Heart left ventricle (tissue), 16 donors: Measurements from ENCODE around the gene U2AF1L4. TPM values are rescaled to one million over a fixed set of nuclear protein-coding genes. Genes with fewer than 3 reads are reported as not detected.
A peak's percentile ranks its signal among the peaks of the same experiment; 100 is the strongest.

ENCODE experiments used
- ATAC-seq, 4 donors: fragments of 200-7000 bp; cut with Tn5 transposase; one replicate each; pipeline ENCODE4 v1.9.1; 2020 to 2022; ENCODE audit warnings: moderate library complexity in 4 of 4, mild to moderate bottlenecking in 3 of 4, moderate number of reproducible peaks in 1 of 4
- DNase-seq, 5 donors: peaks; one replicate each; pipeline ENCODE4 v3.0.0-alpha.2; 2020
- H3K27ac ChIP-seq, 12 donors: fragments of 200-600 bp; sonication (generic) in 4 of 12; one replicate each; pipeline versions ENCODE4 v1.5.0 to v1.8.0; 2016 to 2022; ENCODE audit warnings: mild to moderate bottlenecking in 2 of 12
- H3K27me3 ChIP-seq, 9 donors: fragments of 200-600 bp; sonication (generic) in 2 of 9; one replicate each; pipeline versions ENCODE4 v1.5.1 to v1.8.0; 2016 to 2022; ENCODE audit warnings: mild to moderate bottlenecking in 3 of 9
- H3K36me3 ChIP-seq, 9 donors: fragments of 200-600 bp; sonication (generic) in 2 of 9; one replicate each; pipeline versions ENCODE4 v1.5.0 to v1.8.0; 2018 to 2022; ENCODE audit warnings: mild to moderate bottlenecking in 2 of 9
- H3K4me1 ChIP-seq, 12 donors: fragments of 200-600 bp; sonication (generic) in 4 of 12; one replicate each; pipeline versions ENCODE4 v1.5.0 to v1.8.0; 2016 to 2022; ENCODE audit warnings: mild to moderate bottlenecking in 3 of 12
- H3K4me3 ChIP-seq, 12 donors: fragments of 200-600 bp; sonication (generic) in 4 of 12; one replicate each; pipeline versions ENCODE4 v1.5.0 to v1.8.0; 2017 to 2022; ENCODE audit warnings: mild to moderate bottlenecking in 9 of 12, moderate library complexity in 4 of 12
- H3K9me3 ChIP-seq, 12 donors: fragments of 200-600 bp; sonication (generic) in 4 of 12; one replicate each; pipeline versions ENCODE4 v1.5.0 to v1.8.0; 2016 to 2022; ENCODE audit warnings: mild to moderate bottlenecking in 1 of 12
- POLR2A ChIP-seq, 2 donors: fragments of 450-650 bp; IDR thresholded peaks; one replicate each; pipeline ENCODE4 v1.6.1; 2017; ENCODE audit warnings: antibody characterized with exemption in 2 of 2, mild to moderate bottlenecking in 2 of 2, moderate library complexity in 2 of 2
- WGBS, 4 donors: extraction: QIAGEN DNeasy Blood & Tissue Kit in 2 of 4; methylation state at CpG; one replicate each; pipeline versions ENCODE4 v1.1.5 to v1.1.7; 2013 to 2018; 5-methylcytosine and 5-hydroxymethylcytosine counted together
- intact Hi-C, 10 donors: fragments of 100-400 bp; cut with DNase I; formaldehyde crosslinking; loops; one replicate each; pipeline versions ENCODE4 v1.11.1 to v1.14.2; 2022
- polyA plus RNA-seq, 2 donors: library from polyadenylated mRNA; stranded (reverse); fragments of 200-250 nt; gene quantifications; one replicate each; pipeline ENCODE4 v1.2.3, GENCODE V29; 2013
- total RNA-seq, 9 donors: library from RNA; depleted of rRNA in 2 of 9; stranded (reverse); fragments of >200 nt in 2 of 9; fragmentation: NEBNext Ultra II Directional in 3 of 9; extraction: Animal tissue kit (Norgen Biotek cat#: 25700) in 3 of 9; gene quantifications; one replicate each; pipeline versions ENCODE4 v1.1.0 to v1.2.4, GENCODE V29; 2016 to 2023
- TF ChIP-seq, protein P1 (sequence below), 12 donors: fragments of 200-600 bp; sonication (generic) in 4 of 12; IDR thresholded peaks; one replicate each; pipeline versions ENCODE4 v1.5.0 to v1.8.0; 2018 to 2022; ENCODE audit warnings: antibody characterized with exemption in 12 of 12, mild to moderate bottlenecking in 5 of 12
- donor health status: ischemic (EF 13 %, LVEDD 7.1; RV severe dilation, severe dysfunction).
- donor health status: healthy with polysubstance abuse.
- donor health status: DM: no; HTN: yes; CAD: no.
- donor health status: DM: no; HTN: no; CAD: no.
- donor health status: ischemic (EF 25% LVEDD 6.9; RV normal size, moderate dysfunction).
- donor health status: ischemic (EF 25% LVEDD 5.7; RV mildly dilated, moderate dysfunction).
- donor health status: healthy.
- donor health status: DM: yes; HTN: yes; CAD: no.
- donor health status: ischemic (EF 35%, LVEDD 5.7; RV mildly dilated, moderate dysfunction).
- donor health status: nonischemic (EF 11% LVEDD 7.7; RV severe dilation, severe dysfunction).
- donor health status: DM: yes; HTN: yes; CAD: no.
- donor health status: PGD.
- donor health status: ischemic (EF 29% LVEDD 5.4; RV normal size, mild dysfunction).
- donor health status: nonischemic (EF 23%, LVEDD 6.1; RV moderate dilation, normal function).

The U2AF1L4 gene
- total and polyA plus RNA-seq, 11 donors: 7.2 to 32.8 (median 20.9) TPM

GRCh38 chr19:35716801-35717664, 28.2 kb downstream of the U2AF1L4 start:
- 0% methylated on average over 47 to 77 of the region's 77 CpGs for WGBS, 4 donors
- H3K27me3 ChIP-seq: no peaks in the 10 kb centered on the region
- peak overlapping the region; percentile 66 to 100 (median 88) for H3K4me3 ChIP-seq
- peaks cover 3 to 39% (median 22%) of the 10 kb centered on the region in 12 donors for H3K4me1 ChIP-seq
- peak; percentile 93 to 96 (median 95) for ATAC-seq
- intact Hi-C loops: loop anchor here (1.0 to 10.0 kb wide), 18 partner anchors 14 to 452 kb away; partner anchors contain the start of genes TMEM147 (in 6 of the 10), LRFN3 (in 2 of the 10), PSENEN (in 2 of the 10) and U2AF1L4 (in 2 of the 10)
- peak; percentile 90 to 98 (median 96) for DNase-seq
- H3K36me3 ChIP-seq: peaks cover 0 to 25% (median 13%) of the 10 kb centered on the region in 9 donors
- TF ChIP-seq, protein P1, sequence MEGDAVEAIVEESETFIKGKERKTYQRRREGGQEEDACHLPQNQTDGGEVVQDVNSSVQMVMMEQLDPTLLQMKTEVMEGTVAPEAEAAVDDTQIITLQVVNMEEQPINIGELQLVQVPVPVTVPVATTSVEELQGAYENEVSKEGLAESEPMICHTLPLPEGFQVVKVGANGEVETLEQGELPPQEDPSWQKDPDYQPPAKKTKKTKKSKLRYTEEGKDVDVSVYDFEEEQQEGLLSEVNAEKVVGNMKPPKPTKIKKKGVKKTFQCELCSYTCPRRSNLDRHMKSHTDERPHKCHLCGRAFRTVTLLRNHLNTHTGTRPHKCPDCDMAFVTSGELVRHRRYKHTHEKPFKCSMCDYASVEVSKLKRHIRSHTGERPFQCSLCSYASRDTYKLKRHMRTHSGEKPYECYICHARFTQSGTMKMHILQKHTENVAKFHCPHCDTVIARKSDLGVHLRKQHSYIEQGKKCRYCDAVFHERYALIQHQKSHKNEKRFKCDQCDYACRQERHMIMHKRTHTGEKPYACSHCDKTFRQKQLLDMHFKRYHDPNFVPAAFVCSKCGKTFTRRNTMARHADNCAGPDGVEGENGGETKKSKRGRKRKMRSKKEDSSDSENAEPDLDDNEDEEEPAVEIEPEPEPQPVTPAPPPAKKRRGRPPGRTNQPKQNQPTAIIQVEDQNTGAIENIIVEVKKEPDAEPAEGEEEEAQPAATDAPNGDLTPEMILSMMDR (IDR thresholded peaks at IDR 0.05): peak; percentile 86 to 98 (median 91)
- TF ChIP-seq POLR2A (IDR thresholded peaks at IDR 0.05): peak in 1 of 2 donors; percentile 45
- H3K9me3 ChIP-seq: no peaks in the 10 kb centered on the region
- H3K27ac ChIP-seq: peak overlapping the region; percentile 87 to 98 (median 92)

DNA sequence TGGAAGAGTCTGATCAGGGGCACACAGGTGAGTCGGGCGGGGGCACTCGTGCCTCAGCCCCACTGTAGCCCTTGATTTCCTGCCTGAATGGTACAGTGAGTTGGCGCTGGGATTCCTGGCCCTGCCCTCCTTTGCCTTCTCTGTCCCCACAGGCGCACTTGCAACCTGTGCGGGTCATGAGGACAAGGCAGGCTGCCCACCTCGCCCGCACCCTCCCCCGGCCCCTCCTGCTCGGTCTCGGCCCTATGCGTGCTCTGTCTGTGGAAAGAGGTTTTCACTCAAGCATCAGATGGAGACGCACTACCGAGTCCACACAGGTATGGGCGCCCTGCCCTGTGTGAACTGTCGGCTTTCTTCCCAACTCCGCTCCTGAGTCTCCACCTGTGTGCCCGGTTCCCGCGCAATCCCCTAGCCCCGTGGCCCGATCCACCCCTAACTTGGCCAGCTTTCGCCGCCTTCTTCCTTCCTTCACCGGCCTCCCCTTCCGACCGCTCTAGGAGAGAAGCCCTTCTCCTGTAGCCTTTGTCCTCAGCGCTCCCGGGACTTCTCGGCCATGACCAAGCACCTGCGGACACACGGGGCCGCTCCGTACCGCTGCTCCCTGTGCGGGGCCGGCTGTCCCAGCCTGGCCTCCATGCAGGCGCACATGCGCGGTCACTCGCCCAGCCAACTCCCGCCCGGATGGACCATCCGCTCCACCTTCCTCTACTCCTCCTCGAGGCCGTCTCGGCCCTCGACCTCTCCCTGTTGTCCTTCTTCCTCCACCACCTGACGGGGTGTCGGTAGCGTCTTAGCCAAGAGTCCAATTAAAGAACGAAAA, 29.0 kb downstream of the U2AF1L4 start:
- peak; percentile 44 to 63 (median 46) for ATAC-seq
- intact Hi-C loops: loop anchor here in 9 of 10 donors (1.0 to 10.0 kb wide), 15 partner anchors 13 to 451 kb away; partner anchors contain the start of genes TMEM147 (in 5 of the 9), LRFN3 (in 2 of the 9), PSENEN (in 2 of the 9) and U2AF1L4 (in 2 of the 9)

DNA sequence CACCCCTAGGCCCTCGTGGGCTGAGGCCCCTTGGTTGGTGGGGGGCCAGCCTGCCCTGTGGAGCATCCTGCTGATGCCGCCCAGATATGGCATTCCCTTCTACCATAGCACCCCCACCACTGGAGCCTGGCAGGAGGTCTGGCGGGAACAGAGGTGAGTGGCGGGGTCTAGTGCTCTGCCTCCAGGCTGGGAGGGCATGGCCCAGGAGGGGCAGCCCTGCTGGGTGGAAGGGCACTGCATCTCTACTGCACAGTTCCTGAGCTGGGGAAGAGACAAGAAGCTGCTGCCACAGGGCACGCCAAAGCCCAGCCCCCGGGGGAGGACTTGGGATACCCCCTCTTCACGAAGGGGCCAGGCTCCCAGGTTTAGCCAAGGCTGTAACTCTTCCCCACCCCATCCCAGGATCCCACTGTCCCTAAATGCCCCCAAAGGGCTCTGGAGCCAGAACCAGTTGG, 29.8 kb downstream of the U2AF1L4 start:
- DNase-seq: no peak
- WGBS, 4 donors: 76 to 86% (median 83%) methylated on average over 5 to 7 of the region's 7 CpGs
- peak overlapping the region in 4 of 12 donors; percentile 90 to 97 (median 96) for H3K27ac ChIP-seq

More for the DNA sequence above, 29.0 kb downstream of the U2AF1L4 start:
- Histone ChIP-seq H3K27me3 (no peaks in the 10 kb centered on the region), H3K4me3 (peak overlapping the region; percentile 66 to 100 (median 88)), H3K9me3 (no peaks in the 10 kb centered on the region), H3K4me1 (peaks cover 3 to 39% (median 22%) of the 10 kb centered on the region in 12 donors), H3K36me3 (peaks cover 0 to 17% (median 5%) of the 10 kb centered on the region in 9 donors), H3K27ac (peak overlapping the region; percentile 31 to 98 (median 92))
- WGBS, 4 donors: 3 to 6% (median 4%) methylated on average over 47 to 52 of the region's 52 CpGs
- TF ChIP-seq, protein P1 (IDR thresholded peaks at IDR 0.05): no peak
- TF ChIP-seq POLR2A (IDR thresholded peaks at IDR 0.05): peak in 1 of 2 donors; percentile 15
- DNase-seq: peak; percentile 68 to 88 (median 76)

More for the DNA sequence above, 29.8 kb downstream of the U2AF1L4 start:
- TF ChIP-seq, protein P1 (IDR thresholded peaks at IDR 0.05): no peak
- TF ChIP-seq POLR2A (IDR thresholded peaks at IDR 0.05): no peak
- intact Hi-C loops: loop anchor here in 4 of 10 donors (5.0 to 10.0 kb wide), 5 partner anchors 168 to 451 kb away; partner anchors contain the start of genes TMEM147 (in 4 of the 4), LRFN3 (in 2 of the 4), FFAR3 (in 1 of the 4) and USF2 (in 1 of the 4)
- H3K9me3 ChIP-seq: no peaks in the 10 kb centered on the region
- H3K4me3 ChIP-seq: peak overlapping the region in 4 of 12 donors; percentile 84 to 100 (median 95)
- H3K36me3 ChIP-seq: peaks cover 0 to 10% (median 5%) of the 10 kb centered on the region in 9 donors
- no peak for ATAC-seq
- peaks cover 3 to 35% (median 22%) of the 10 kb centered on the region in 12 donors for H3K4me1 ChIP-seq
- H3K27me3 ChIP-seq: no peaks in the 10 kb centered on the region
